Ectodermal cell (in vitro differentiated cells): Measurements from ENCODE around the gene RFX6.

Experiments used
- H3K27ac ChIP-seq: 2 replicates; pipeline ENCODE4 v1.7.0; 2013; ENCODE audit warnings: mild to moderate bottlenecking, low read depth, low read length; ENCODE audit not compliant: insufficient read depth, poor library complexity, severe bottlenecking
- H3K27me3 ChIP-seq: 2 replicates; pipeline ENCODE4 v1.7.0; 2013; ENCODE audit warnings: mild to moderate bottlenecking, low read length; ENCODE audit not compliant: insufficient read depth, control insufficient read depth, poor library complexity, severe bottlenecking
- H3K36me3 ChIP-seq: one replicate; pipeline ENCODE4 v1.7.0; 2013; ENCODE audit warnings: low read length; ENCODE audit not compliant: control insufficient read depth, insufficient read depth
- H3K4me1 ChIP-seq: one replicate; pipeline ENCODE4 v1.7.0; 2013; ENCODE audit warnings: low read length; ENCODE audit not compliant: control insufficient read depth, insufficient read depth
- H3K4me3 ChIP-seq: 2 replicates; pipeline ENCODE4 v1.7.0; 2013; ENCODE audit warnings: low read depth, low read length, control low read depth; ENCODE audit not compliant: insufficient read depth
- H3K9me3 ChIP-seq: 2 replicates; pipeline ENCODE4 v1.7.0; 2013; ENCODE audit warnings: mild to moderate bottlenecking, low read length, moderate library complexity; ENCODE audit not compliant: control insufficient read depth
- WGBS, 2 experiments: methylation state at CpG; one replicate each; pipeline ENCODE4 v1.1.7; 2013; ENCODE audit warnings: missing lambda C conversion rate in 2 of 2; 5-methylcytosine and 5-hydroxymethylcytosine counted together

Gene RFX6

DNA sequence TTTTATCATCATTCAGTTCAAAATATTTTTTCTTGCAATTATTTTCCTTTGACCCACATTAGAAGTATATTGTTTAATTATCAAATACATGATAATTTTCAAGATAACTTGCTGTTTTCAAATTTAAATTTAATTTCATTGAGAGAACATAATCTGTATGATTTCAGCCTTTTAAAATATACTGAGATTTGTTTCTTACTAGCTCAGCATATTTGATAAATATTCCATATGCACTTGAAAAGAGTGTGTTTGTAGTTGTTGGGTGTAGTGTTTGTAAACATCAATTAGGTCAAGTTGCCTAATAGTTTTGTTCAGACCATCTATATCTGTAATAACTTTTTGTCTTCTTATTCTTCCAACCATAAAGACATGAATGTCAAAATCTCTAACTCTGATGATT lies 19.0 kb upstream of the RFX6 start:
- Histone ChIP-seq H3K4me1 (no peaks in the 10 kb centered on the region), H3K4me3 (no peak overlapping the region), H3K36me3 (no peaks in the 10 kb centered on the region), H3K9me3 (peaks cover 3% of the 10 kb centered on the region), H3K27me3 (no peaks in the 10 kb centered on the region), H3K27ac (no peak overlapping the region)

DNA sequence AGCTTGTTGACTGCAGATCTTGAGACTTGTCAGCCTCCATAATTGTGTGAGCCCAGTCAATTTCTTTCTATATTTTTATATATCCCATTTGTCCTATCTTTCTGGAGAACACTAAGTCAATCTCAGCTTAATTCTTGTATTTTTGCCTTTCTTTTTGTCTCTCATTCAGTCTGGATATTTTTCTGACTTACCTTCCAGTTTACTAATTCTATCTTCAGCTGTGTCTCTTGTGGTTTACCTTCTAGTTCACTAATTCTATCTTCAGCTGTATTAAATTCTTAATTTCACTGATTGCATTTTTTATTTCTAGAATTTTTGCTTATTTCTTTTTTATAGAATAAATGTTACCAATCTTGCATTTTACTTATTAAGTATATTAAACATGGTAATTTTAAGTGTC lies 17.8 kb upstream of the RFX6 start:
- Histone ChIP-seq H3K36me3 (no peaks in the 10 kb centered on the region), H3K4me1 (no peaks in the 10 kb centered on the region), H3K27ac (no peak overlapping the region), H3K27me3 (no peaks in the 10 kb centered on the region), H3K9me3 (no peaks in the 10 kb centered on the region), H3K4me3 (no peak overlapping the region)

DNA sequence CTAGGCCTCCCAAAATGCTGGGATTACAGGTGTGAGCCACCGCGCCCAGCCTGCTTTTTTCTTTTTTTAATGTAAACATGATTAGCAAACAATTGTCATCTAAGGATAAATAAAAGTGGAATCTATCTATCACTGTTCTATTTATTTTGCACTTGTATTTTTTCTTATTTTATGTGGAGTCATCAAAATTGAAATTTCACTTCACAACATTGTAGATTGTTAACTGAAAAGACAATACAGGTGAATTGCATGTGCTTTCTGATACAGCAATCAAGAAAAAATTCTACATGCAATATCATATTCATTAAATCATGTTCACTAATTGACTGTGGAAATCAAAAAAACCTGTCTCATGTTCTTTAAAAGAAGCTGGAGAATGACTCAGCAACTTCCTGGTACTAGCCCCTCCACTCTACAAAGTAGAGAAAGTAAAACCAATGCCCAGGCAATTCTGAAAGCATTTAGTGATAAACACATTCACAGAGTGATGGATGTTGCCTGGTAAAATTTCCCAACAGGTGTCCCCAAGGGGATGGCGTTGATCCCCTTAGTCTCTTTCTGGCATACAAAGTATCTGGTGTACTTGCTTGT lies 10.7 kb upstream of the RFX6 start:
- no peak overlapping the region for H3K4me3 ChIP-seq
- no peak overlapping the region for H3K27ac ChIP-seq
- no peaks in the 10 kb centered on the region for H3K4me1 ChIP-seq
- H3K36me3 ChIP-seq: no peaks in the 10 kb centered on the region
- no peaks in the 10 kb centered on the region for H3K27me3 ChIP-seq
- 95 to 96% methylated on average over 2 to 3 of the region's 3 CpGs for WGBS, 2 experiments
- no peaks in the 10 kb centered on the region for H3K9me3 ChIP-seq

DNA sequence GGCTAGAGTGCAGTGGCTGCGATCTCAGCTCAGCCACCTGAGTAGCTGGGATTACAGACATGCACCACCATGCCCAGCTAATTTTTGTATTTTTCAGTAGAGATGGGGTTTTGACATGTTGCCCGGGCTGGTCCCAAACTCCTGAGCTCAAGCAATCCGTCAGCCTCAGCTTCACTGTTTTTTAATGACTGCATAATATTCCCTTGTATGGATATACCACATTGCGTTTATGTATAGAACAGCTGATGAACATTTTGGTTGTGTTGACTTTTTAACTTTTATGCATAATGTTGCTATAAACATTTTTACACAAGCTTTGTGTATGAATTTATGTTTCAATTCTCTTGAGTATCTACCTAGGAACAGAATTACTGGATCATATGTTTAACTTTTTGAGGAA lies 4.3 kb upstream of the RFX6 start:
- H3K27ac ChIP-seq: no peak overlapping the region
- no peaks in the 10 kb centered on the region for H3K9me3 ChIP-seq
- no peak overlapping the region for H3K4me3 ChIP-seq
- H3K27me3 ChIP-seq: peaks cover 42% of the 10 kb centered on the region
- 95 to 97% methylated on average over 4 of the region's 4 CpGs for WGBS, 2 experiments
- H3K4me1 ChIP-seq: peaks cover 5% of the 10 kb centered on the region
- no peaks in the 10 kb centered on the region for H3K36me3 ChIP-seq

DNA sequence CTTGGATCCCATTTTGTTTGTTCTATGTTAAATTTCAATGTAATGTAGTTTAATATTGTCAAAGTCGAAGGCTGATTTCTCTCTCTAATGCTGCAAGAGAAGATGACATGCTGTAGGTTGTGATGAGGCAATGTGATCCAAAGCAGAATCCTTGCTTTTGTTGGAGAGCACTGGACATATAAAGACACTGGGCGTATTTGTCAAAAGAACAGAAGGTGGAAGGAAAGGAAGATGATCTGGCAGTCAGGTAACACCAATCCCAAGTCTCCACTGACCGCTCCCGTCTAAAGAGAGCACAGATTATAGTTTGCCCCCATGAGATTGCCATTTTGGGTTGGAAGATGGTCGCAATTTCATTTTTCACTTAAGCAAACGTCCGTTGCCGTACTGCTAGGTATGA lies 935 bp upstream of the RFX6 start:
- peaks cover 64% of the 10 kb centered on the region for H3K27me3 ChIP-seq
- H3K27ac ChIP-seq: no peak overlapping the region
- no peak overlapping the region for H3K4me3 ChIP-seq
- peaks cover 5% of the 10 kb centered on the region for H3K4me1 ChIP-seq
- no peaks in the 10 kb centered on the region for H3K36me3 ChIP-seq
- H3K9me3 ChIP-seq: no peaks in the 10 kb centered on the region
- 39 to 46% methylated on average over 8 of the region's 8 CpGs for WGBS, 2 experiments

DNA sequence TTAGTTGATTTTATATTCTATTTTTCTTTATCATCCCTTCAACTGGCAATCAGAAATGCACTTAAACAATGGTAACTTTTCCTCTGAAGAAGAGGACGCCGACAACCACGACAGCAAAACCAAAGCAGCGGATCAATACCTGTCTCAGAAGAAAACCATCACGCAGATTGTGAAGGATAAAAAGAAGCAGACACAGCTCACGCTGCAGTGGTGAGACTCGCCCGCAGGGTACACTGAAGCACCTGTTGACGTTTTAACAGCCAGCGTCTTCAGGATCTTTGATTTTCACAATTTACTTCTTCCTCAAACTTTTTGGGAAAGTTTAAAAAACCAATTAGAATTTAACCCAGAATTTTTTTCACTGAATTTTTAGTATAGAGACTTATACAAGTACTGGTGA lies 701 bp downstream of the RFX6 start:
- H3K27ac ChIP-seq: no peak overlapping the region
- H3K4me3 ChIP-seq: no peak overlapping the region
- H3K4me1 ChIP-seq: peaks cover 5% of the 10 kb centered on the region
- no peaks in the 10 kb centered on the region for H3K9me3 ChIP-seq
- H3K27me3 ChIP-seq: peaks cover 64% of the 10 kb centered on the region
- WGBS, 2 experiments: 5% methylated on average over 10 of the region's 10 CpGs
- H3K36me3 ChIP-seq: no peaks in the 10 kb centered on the region

DNA sequence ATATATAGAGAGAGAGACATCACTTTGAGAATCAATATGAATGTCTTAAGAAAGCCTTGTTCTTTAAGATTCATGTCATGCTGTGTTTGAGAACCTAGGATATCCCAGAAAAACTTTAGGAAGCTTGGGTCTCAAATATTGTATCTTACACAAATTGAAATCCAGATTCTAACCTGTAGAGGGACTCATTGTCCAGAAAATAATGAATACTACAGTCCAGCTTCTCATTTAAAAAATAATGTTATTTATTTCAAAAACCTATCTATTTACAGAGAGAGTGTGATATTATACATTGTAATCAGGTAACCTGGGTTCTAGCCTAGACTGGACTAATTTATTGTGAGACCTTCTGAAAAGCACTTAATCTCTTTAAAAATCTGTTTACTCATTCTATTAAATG lies 4.2 kb downstream of the RFX6 start:
- Histone ChIP-seq H3K4me3 (no peak overlapping the region), H3K4me1 (peaks cover 5% of the 10 kb centered on the region), H3K36me3 (no peaks in the 10 kb centered on the region), H3K27ac (no peak overlapping the region), H3K9me3 (no peaks in the 10 kb centered on the region), H3K27me3 (peaks cover 37% of the 10 kb centered on the region)

DNA sequence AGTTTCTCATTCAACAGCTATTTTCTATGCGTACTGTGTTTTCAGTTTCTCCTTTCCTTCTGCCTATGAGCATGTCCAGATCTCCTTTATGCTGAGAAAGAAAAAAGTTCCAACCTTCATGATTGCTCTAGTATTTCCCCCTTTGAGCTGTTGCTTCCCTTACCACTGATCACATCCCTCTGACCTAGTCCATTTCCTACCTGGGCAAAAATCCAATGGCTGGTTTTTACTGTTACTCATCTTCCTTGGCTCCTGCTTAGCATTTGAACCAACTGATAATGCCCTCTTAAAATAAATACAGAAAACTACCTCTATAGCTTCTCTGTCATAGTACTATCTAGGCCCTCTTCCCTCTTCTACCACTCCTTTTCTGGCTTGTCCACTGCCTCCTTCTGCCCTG lies 6.0 kb downstream of the RFX6 start:
- H3K27me3 ChIP-seq: peaks cover 19% of the 10 kb centered on the region
- H3K9me3 ChIP-seq: no peaks in the 10 kb centered on the region
- H3K4me1 ChIP-seq: no peaks in the 10 kb centered on the region
- no peak overlapping the region for H3K4me3 ChIP-seq
- H3K36me3 ChIP-seq: no peaks in the 10 kb centered on the region
- 85 to 94% methylated on average over 1 of the region's 1 CpG for WGBS, 2 experiments
- H3K27ac ChIP-seq: no peak overlapping the region

DNA sequence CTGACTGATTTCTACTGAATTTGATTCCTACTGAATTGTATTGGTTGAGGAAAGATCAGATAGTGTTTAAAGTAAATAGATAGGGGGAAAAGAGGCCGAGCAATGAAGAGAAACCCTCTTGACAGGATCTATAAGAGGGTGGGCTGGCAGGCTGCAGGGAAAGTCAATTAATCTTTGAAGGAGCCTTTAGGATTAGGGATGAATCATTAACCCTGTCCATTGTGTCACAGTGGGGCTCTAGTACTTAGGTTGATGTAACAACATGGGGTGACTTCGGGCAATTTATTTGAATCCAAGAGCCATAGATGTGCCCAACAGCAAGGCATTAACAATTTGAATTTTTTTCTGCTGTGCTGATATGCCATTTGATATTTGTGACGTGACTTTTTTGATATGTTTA lies 7.5 kb downstream of the RFX6 start:
- Histone ChIP-seq H3K27me3 (peaks cover 5% of the 10 kb centered on the region), H3K4me3 (no peak overlapping the region), H3K4me1 (no peaks in the 10 kb centered on the region), H3K9me3 (no peaks in the 10 kb centered on the region), H3K27ac (no peak overlapping the region), H3K36me3 (no peaks in the 10 kb centered on the region)
- WGBS, 2 experiments: 30 to 35% methylated on average over 2 of the region's 3 CpGs

DNA sequence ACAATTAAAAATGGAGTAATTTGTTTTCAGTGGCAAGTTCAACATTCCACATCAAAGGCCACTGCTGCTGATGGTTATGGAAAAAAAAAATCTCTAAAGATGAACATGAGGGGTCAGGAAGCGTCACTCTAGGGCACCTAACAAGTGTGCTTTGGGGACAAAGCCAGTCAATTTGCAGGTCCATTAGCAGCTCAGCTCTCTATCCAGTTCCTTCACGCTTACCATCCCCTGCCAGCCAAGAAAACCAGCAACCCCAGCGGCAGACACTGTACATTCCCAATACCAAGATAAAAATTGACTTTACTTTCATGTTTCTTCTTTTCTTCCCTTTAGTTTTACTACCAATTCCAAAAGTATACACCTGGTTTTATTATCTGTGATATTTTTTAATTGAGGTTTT lies 10.1 kb downstream of the RFX6 start:
- WGBS, 2 experiments: 65 to 79% methylated on average over 3 of the region's 3 CpGs

DNA sequence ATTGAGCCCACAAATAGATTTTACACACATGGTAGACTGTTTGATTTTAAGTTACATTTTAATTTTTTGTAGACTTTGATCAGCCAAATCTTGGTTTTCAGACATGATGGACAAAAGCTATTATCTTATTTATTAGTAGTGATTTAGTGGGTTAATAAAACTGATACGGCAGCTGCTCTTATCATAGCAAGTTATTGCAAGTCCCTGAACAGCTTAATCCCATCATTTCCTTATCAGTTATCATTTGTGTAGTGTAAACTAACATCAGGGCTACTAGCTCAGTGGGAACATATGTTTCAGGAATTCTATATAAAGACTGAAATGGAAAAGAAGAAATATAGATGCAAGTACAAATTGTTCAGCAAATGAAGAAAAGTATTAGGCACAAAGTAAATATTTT lies 10.9 kb downstream of the RFX6 start:
- Histone ChIP-seq H3K27me3 (no peaks in the 10 kb centered on the region), H3K9me3 (no peaks in the 10 kb centered on the region), H3K27ac (no peak overlapping the region), H3K4me3 (no peak overlapping the region), H3K36me3 (no peaks in the 10 kb centered on the region), H3K4me1 (no peaks in the 10 kb centered on the region)
- no CpG with 5 or more reads among the region's 1 CpG for WGBS, 2 experiments

More for the DNA sequence above, 10.1 kb downstream of the RFX6 start:
- Histone ChIP-seq H3K36me3 (no peaks in the 10 kb centered on the region), H3K27me3 (no peaks in the 10 kb centered on the region), H3K4me1 (no peaks in the 10 kb centered on the region), H3K4me3 (no peak overlapping the region), H3K27ac (no peak overlapping the region), H3K9me3 (no peaks in the 10 kb centered on the region)
